IMR-90 (cell line): Measurements from ENCODE around the gene RFX2. TPM values are rescaled to one million over a fixed set of nuclear protein-coding genes. Genes with fewer than 3 reads are reported as not detected.

Experiments
- ATAC-seq: fragments of 200-7000 bp; cut with Tn5 transposase; 2 replicates; pipeline ENCODE4 v1.9.1; 2020; ENCODE audit warnings: low read depth, mild to moderate bottlenecking, moderate library complexity
- BruUV-seq: library from RNA; stranded (reverse); fragments of 400-500 nt; replicated peaks from 2 replicates; lab custom pipeline; 2021; lab: Mats Ljungman, UMichigan
- CTCF ChIA-PET: fragments of 300-600 bp; formaldehyde crosslinking; extraction: SDS; loops from one replicate; lab custom pipeline; 2021; ENCODE audit warnings: antibody characterized with exemption; lab: Yijun Ruan, JAX
- POLR2A ChIA-PET: fragments of 300-600 bp; sonication (Branson Sonifier 250); formaldehyde crosslinking; loops from one replicate; lab custom pipeline; 2022; ENCODE audit warnings: antibody characterized with exemption; ENCODE audit not compliant: unreplicated experiment; lab: Charles Lee
- DNase-seq: peaks from one replicate; pipeline ENCODE4 v3.0.0; 2013
- H2AFZ ChIP-seq: replicated peaks from 2 replicates; pipeline ENCODE3; 2013; ENCODE audit warnings: low read length, mild to moderate bottlenecking; ENCODE audit not compliant: poor library complexity
- H2AK5ac ChIP-seq: 2 replicates; pipeline ENCODE4 v1.6.1; 2013; ENCODE audit warnings: low read depth, low read length, inconsistent platforms
- H2AK9ac ChIP-seq: replicated peaks from 2 replicates; pipeline ENCODE3; 2013; ENCODE audit warnings: mild to moderate bottlenecking, low read depth, low read length, moderate library complexity; ENCODE audit not compliant: poor library complexity
- H2BK120ac ChIP-seq: 2 replicates; pipeline ENCODE4 v1.6.1; 2013; ENCODE audit warnings: low read depth, low read length, inconsistent platforms
- H2BK15ac ChIP-seq: 3 replicates; pipeline ENCODE4 v1.6.1; 2013; ENCODE audit warnings: low read depth, low read length, inconsistent platforms
- H2BK20ac ChIP-seq: 2 replicates; pipeline ENCODE4 v1.6.1; 2013; ENCODE audit warnings: low read depth, mild to moderate bottlenecking, inconsistent platforms, low read length, moderate library complexity
- H2BK5ac ChIP-seq: 2 replicates; pipeline ENCODE4 v1.6.1; 2013; ENCODE audit warnings: mild to moderate bottlenecking, low read depth, low read length, inconsistent platforms; ENCODE audit not compliant: poor library complexity, severe bottlenecking
- H3K14ac ChIP-seq: replicated peaks from 2 replicates; pipeline ENCODE4 v1.6.1; 2013; ENCODE audit warnings: low read depth, low read length, inconsistent platforms
- H3K18ac ChIP-seq: 2 replicates; pipeline ENCODE4 v1.6.1; 2013; ENCODE audit warnings: low read depth, low read length, control low read depth
- H3K23ac ChIP-seq: 2 replicates; pipeline ENCODE4 v1.6.1; 2013; ENCODE audit warnings: low read depth, low read length, inconsistent platforms
- H3K27ac ChIP-seq: 2 replicates; pipeline ENCODE4 v1.5.1; 2013; ENCODE audit warnings: mild to moderate bottlenecking, control low read depth, low read length; ENCODE audit not compliant: insufficient read depth
- H3K27me3 ChIP-seq: 2 replicates; pipeline ENCODE4 v1.6.1; 2013; ENCODE audit warnings: low read length; ENCODE audit not compliant: control insufficient read depth, insufficient read depth
- H3K36me3 ChIP-seq: 2 replicates; pipeline ENCODE4 v1.6.1; 2013; ENCODE audit warnings: low read length, mixed read lengths; ENCODE audit not compliant: control insufficient read depth, insufficient read depth
- H3K4ac ChIP-seq: 2 replicates; pipeline ENCODE4 v1.6.1; 2013; ENCODE audit warnings: low read depth, low read length, inconsistent platforms
- H3K4me1 ChIP-seq: 2 replicates; pipeline ENCODE4 v1.6.1; 2013; ENCODE audit warnings: low read length, mixed read lengths; ENCODE audit not compliant: control insufficient read depth, insufficient read depth
- H3K4me2 ChIP-seq: 2 replicates; pipeline ENCODE4 v1.6.1; 2013; ENCODE audit warnings: low read depth, mild to moderate bottlenecking, control low read depth, low read length, moderate library complexity
- H3K4me3 ChIP-seq: 2 replicates; pipeline ENCODE4 v1.5.1; 2013; ENCODE audit warnings: low read depth, mild to moderate bottlenecking, control low read depth, low read length, moderate library complexity; ENCODE audit not compliant: insufficient read depth
- H3K56ac ChIP-seq: 2 replicates; pipeline ENCODE4 v1.6.1; 2013; ENCODE audit warnings: low read length, inconsistent platforms; ENCODE audit not compliant: insufficient read depth; ENCODE audit errors: extremely low read depth
- H3K79me1 ChIP-seq, 2 experiments: 2 replicates each; pipeline ENCODE4 v1.6.1; 2013; ENCODE audit warnings: low read length in 2 of 2, inconsistent platforms in 1 of 2, low read depth in 1 of 2
- H3K9ac ChIP-seq: 2 replicates; pipeline ENCODE4 v1.6.1; 2013; ENCODE audit warnings: low read depth, low read length, control low read depth
- H3K9me1 ChIP-seq: 2 replicates; pipeline ENCODE4 v1.6.1; 2013; ENCODE audit warnings: low read length, inconsistent platforms; ENCODE audit not compliant: insufficient read depth
- H3K9me3 ChIP-seq: 2 replicates; pipeline ENCODE4 v1.6.1; 2013; ENCODE audit warnings: low read length; ENCODE audit not compliant: control insufficient read depth, insufficient read depth
- H4K20me1 ChIP-seq: 2 replicates; pipeline ENCODE4 v1.6.1; 2013; ENCODE audit warnings: low read length, inconsistent platforms; ENCODE audit not compliant: insufficient read depth
- H4K5ac ChIP-seq: 2 replicates; pipeline ENCODE4 v1.6.1; 2013; ENCODE audit warnings: mild to moderate bottlenecking, low read depth, low read length, control low read depth
- H4K8ac ChIP-seq, 2 experiments: 2 replicates each; pipeline ENCODE4 v1.6.1; 2013; ENCODE audit warnings: low read depth in 2 of 2, low read length in 2 of 2, control low read depth in 1 of 2, inconsistent platforms in 1 of 2
- H4K91ac ChIP-seq: 2 replicates; pipeline ENCODE4 v1.6.1; 2013; ENCODE audit warnings: low read depth, low read length, inconsistent platforms; ENCODE audit not compliant: insufficient read depth
- BHLHE40 ChIP-seq: fragments of 150-350 bp; IDR thresholded peaks from 2 replicates; pipeline ENCODE4 v1.6.1; 2016; ENCODE audit warnings: mild to moderate bottlenecking, low read depth, low read length
- CEBPB ChIP-seq: IDR thresholded peaks from 2 replicates; pipeline ENCODE4 v1.6.1; 2012; ENCODE audit warnings: low read depth, low read length, improper control_type of control experiment
- CHD1 ChIP-seq: IDR thresholded peaks from 2 replicates; pipeline ENCODE4 v1.6.1; 2012; ENCODE audit warnings: low read depth, low read length, improper control_type of control experiment
- ELK1 ChIP-seq: fragments of 150-350 bp; IDR thresholded peaks from 2 replicates; pipeline ENCODE4 v1.6.1; 2016; ENCODE audit warnings: low read depth, mild to moderate bottlenecking, low read length, moderate library complexity, borderline replicate concordance
- FOS ChIP-seq: fragments of 150-350 bp; IDR thresholded peaks from 2 replicates; pipeline ENCODE4 v1.6.1; 2016; ENCODE audit warnings: low read depth, low read length
- MAFK ChIP-seq: IDR thresholded peaks from 2 replicates; pipeline ENCODE4 v1.6.1; 2012; ENCODE audit warnings: low read depth, low read length, improper control_type of control experiment
- MAZ ChIP-seq: IDR thresholded peaks from 2 replicates; pipeline ENCODE4 v1.6.1; 2012; ENCODE audit warnings: low read depth, mild to moderate bottlenecking, low read length, improper control_type of control experiment, moderate library complexity, borderline replicate concordance
- MXI1 ChIP-seq: IDR thresholded peaks from 2 replicates; pipeline ENCODE4 v1.6.1; 2012; ENCODE audit warnings: low read depth, mild to moderate bottlenecking, low read length, moderate library complexity, borderline replicate concordance
- NFE2L2 ChIP-seq: fragments of 150-350 bp; IDR thresholded peaks from 2 replicates; pipeline ENCODE4 v1.6.1; 2016; ENCODE audit warnings: low read depth, mild to moderate bottlenecking, low read length
- POLR2A ChIP-seq: IDR thresholded peaks from 2 replicates; pipeline ENCODE4 v1.6.1; 2012; ENCODE audit warnings: mild to moderate bottlenecking, low read depth, low read length
- RAD21 ChIP-seq: IDR thresholded peaks from 2 replicates; pipeline ENCODE4 v1.6.1; 2012; ENCODE audit warnings: low read length, improper control_type of control experiment
- RCOR1 ChIP-seq: IDR thresholded peaks from 2 replicates; pipeline ENCODE4 v1.6.1; 2012; ENCODE audit warnings: mild to moderate bottlenecking, low read length, improper control_type of control experiment; ENCODE audit not compliant: insufficient replicate concordance
- RFX5 ChIP-seq: IDR thresholded peaks from 2 replicates; pipeline ENCODE4 v1.8.0; 2012; ENCODE audit warnings: low read depth, mild to moderate bottlenecking, low read length, moderate library complexity
- SMC3 ChIP-seq: fragments of 150-350 bp; IDR thresholded peaks from 2 replicates; pipeline ENCODE4 v1.6.1; 2016; ENCODE audit warnings: low read depth, mild to moderate bottlenecking, antibody characterized with exemption, low read length, moderate library complexity
- USF2 ChIP-seq: fragments of 150-350 bp; IDR thresholded peaks from 2 replicates; pipeline ENCODE4 v1.6.1; 2017; ENCODE audit warnings: mild to moderate bottlenecking, antibody characterized with exemption, low read length, low read depth
- WGBS, 2 experiments: methylation state at CpG; one replicate each; pipeline versions ENCODE4 v1.1.5 to v1.1.7; 2013; ENCODE audit warnings: missing lambda C conversion rate in 2 of 2; ENCODE audit not compliant: insufficient read length in 1 of 2; ENCODE audit errors: extremely low coverage in 2 of 2; 5-methylcytosine and 5-hydroxymethylcytosine counted together
- dilution Hi-C: fragments of 300-500 bp; cut with HindIII; formaldehyde crosslinking; loops from one replicate; pipeline ENCODE4 v1.14.3; 2018; ENCODE audit warnings: low sequenced_read_pairs; ENCODE audit not compliant: unreplicated experiment
- in situ Hi-C: fragments of 300-500 bp; cut with MboI; formaldehyde crosslinking; loops from 3 replicates; pipeline ENCODE4 v1.14.3; 2019; ENCODE audit warnings: low sequenced_read_pairs, inconsistent platforms, mixed read lengths
- intact Hi-C: fragments of 100-400 bp; cut with micrococcal nuclease; formaldehyde crosslinking; loops from 2 replicates; pipeline ENCODE4 v1.10.0; 2022
- polyA plus RNA-seq, 3 experiments: library from polyadenylated mRNA; depleted of rRNA; stranded (reverse); fragments of >200 nt; gene quantifications; 2 replicates each; pipeline ENCODE4 v1.2.3, GENCODE V29; 2012; ENCODE audit warnings: low replicate concordance in 1 of 3
- total RNA-seq: library from RNA; depleted of rRNA; stranded (reverse); fragments of >200 nt; gene quantifications from 2 replicates; pipeline ENCODE4 v1.2.3, GENCODE V29; 2012
- TF ChIP-seq, protein P1 (sequence below): conservative IDR thresholded peaks from 2 replicates; pipeline ENCODE4 v1.5.1; 2012; ENCODE audit warnings: mild to moderate bottlenecking, low read depth, low read length, improper control_type of control experiment

RFX2 gene
- total and polyA plus RNA-seq, 2 of the 4 experiments (the other 2 are of a cell fraction) = 2.2 to 4.9 TPM

- Histone ChIP-seq H3K56ac (no peak overlapping the region), H3K27me3 (no peaks in the 10 kb centered on the region), H3K4ac (no peak overlapping the region), H2AFZ (no peak overlapping the region), H3K14ac (no peak overlapping the region), H3K4me3 (no peak overlapping the region), H4K20me1 (peaks cover 63% of the 10 kb centered on the region), H3K23ac (no peak overlapping the region), H3K27ac (no peak overlapping the region), H4K91ac (no peak overlapping the region), H3K4me2 (no peak overlapping the region), H2BK120ac (no peak overlapping the region), H2BK20ac (no peak overlapping the region), H3K9me1 (peaks cover 30% of the 10 kb centered on the region), H3K79me1 (peaks cover 15 to 78% of the 10 kb centered on the region in 2 experiments), H2AK9ac (no peak overlapping the region), H3K4me1 (peaks cover 14% of the 10 kb centered on the region), H2AK5ac (no peak overlapping the region), H3K18ac (no peak overlapping the region), H4K5ac (no peak overlapping the region), H2BK15ac (no peak overlapping the region), H3K36me3 (peaks cover 20% of the 10 kb centered on the region), H3K9ac (no peak overlapping the region), H3K9me3 (no peaks in the 10 kb centered on the region), H4K8ac (no peak overlapping the region), H2BK5ac (no peak overlapping the region)
- no peak for DNase-seq
- BruUV-seq = no TSS peak
- no CpG with 5 or more reads among the region's 3 CpGs for WGBS, 2 experiments
- ChIA-PET CTCF (no interaction called here), POLR2A (no interaction called here)
- ATAC-seq = no peak
- dilution Hi-C loops = no loop called here
- in situ Hi-C loops = no loop called here
- no peak for TF ChIP-seq SMC3
- TF ChIP-seq USF2 = no peak
- TF ChIP-seq CHD1 = no peak
- no peak for TF ChIP-seq MXI1
- no peak for TF ChIP-seq MAFK
- TF ChIP-seq RAD21 = no peak
- TF ChIP-seq FOS = no peak
- TF ChIP-seq POLR2A = no peak
- no peak for TF ChIP-seq CEBPB
- TF ChIP-seq, protein P1, sequence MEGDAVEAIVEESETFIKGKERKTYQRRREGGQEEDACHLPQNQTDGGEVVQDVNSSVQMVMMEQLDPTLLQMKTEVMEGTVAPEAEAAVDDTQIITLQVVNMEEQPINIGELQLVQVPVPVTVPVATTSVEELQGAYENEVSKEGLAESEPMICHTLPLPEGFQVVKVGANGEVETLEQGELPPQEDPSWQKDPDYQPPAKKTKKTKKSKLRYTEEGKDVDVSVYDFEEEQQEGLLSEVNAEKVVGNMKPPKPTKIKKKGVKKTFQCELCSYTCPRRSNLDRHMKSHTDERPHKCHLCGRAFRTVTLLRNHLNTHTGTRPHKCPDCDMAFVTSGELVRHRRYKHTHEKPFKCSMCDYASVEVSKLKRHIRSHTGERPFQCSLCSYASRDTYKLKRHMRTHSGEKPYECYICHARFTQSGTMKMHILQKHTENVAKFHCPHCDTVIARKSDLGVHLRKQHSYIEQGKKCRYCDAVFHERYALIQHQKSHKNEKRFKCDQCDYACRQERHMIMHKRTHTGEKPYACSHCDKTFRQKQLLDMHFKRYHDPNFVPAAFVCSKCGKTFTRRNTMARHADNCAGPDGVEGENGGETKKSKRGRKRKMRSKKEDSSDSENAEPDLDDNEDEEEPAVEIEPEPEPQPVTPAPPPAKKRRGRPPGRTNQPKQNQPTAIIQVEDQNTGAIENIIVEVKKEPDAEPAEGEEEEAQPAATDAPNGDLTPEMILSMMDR = no peak
- no peak for TF ChIP-seq MAZ
- no peak for TF ChIP-seq RFX5
- TF ChIP-seq RCOR1 = no peak
- no peak for TF ChIP-seq NFE2L2
- TF ChIP-seq BHLHE40 = no peak
- no peak for TF ChIP-seq ELK1
- intact Hi-C loops = no loop called here
Observed at GRCh38 chr19:5975388-5975728, 134.9 kb downstream of the RFX2 start.
